Vagina (tissue), 2 donors: ENCODE measurements around the gene SPTLC3. TPM values are rescaled to one million over a fixed set of nuclear protein-coding genes. Genes with fewer than 3 reads are reported as not detected.
A peak's percentile ranks its signal among the peaks of the same experiment; 100 is the strongest.

Experiments
- DNase-seq, 2 donors: peaks; one replicate each; pipeline ENCODE4 v3.0.0-alpha.2; 2017; ENCODE audit errors: extremely low spot score in 2 of 2
- H3K27ac ChIP-seq: fragments of 200-600 bp; sonication (generic); one replicate; pipeline ENCODE4 v1.5.1; 2019
- H3K27me3 ChIP-seq: fragments of 200-600 bp; sonication (generic); one replicate; pipeline ENCODE4 v1.5.1; 2019
- H3K36me3 ChIP-seq, 2 donors: fragments of 200-600 bp; sonication (generic); one replicate each; pipeline ENCODE4 v1.5.1; 2017 to 2019
- H3K4me1 ChIP-seq: fragments of 200-600 bp; sonication (generic); one replicate; pipeline ENCODE4 v1.5.1; 2019
- H3K4me3 ChIP-seq, 2 donors: fragments of 200-600 bp; sonication (generic); 1 replicate in 1 of 2; 2 replicates in 1 of 2; pipeline ENCODE4 v1.5.1; 2016 to 2019
- H3K9me3 ChIP-seq: fragments of 200-600 bp; sonication (generic); one replicate; pipeline ENCODE4 v1.5.1; 2019
- POLR2A ChIP-seq, 2 donors: fragments of 450-650 bp; IDR thresholded peaks; one replicate each; pipeline ENCODE4 v1.6.1; 2017; ENCODE audit warnings: antibody characterized with exemption in 2 of 2, mild to moderate bottlenecking in 2 of 2, moderate library complexity in 2 of 2
- POLR2AphosphoS5 ChIP-seq, 2 donors: sonication (generic); formaldehyde crosslinking; IDR thresholded peaks; one replicate each; pipeline ENCODE4 v1.9.0; 2017; ENCODE audit warnings: antibody characterized with exemption in 2 of 2, mild to moderate bottlenecking in 2 of 2, low read depth in 1 of 2; ENCODE audit not compliant: insufficient read depth in 1 of 2
- intact Hi-C: fragments of 100-400 bp; cut with DNase I; formaldehyde crosslinking; loops from one replicate; pipeline ENCODE4 v1.15.1; 2023
- total RNA-seq: library from RNA; depleted of rRNA; stranded (reverse); fragments of >200 nt; gene quantifications from one replicate; pipeline ENCODE4 v1.2.3, GENCODE V29; 2016
- TF ChIP-seq, protein P1 (sequence below), 3 experiments: fragments of 450-650 bp in 2 of 3; fragments of 200-600 bp in 1 of 3; sonication (generic) in 1 of 3; IDR thresholded peaks; one replicate each; pipeline ENCODE4 v1.5.1; 2017 to 2019; ENCODE audit warnings: antibody characterized with exemption in 3 of 3, mild to moderate bottlenecking in 2 of 3, moderate library complexity in 2 of 3

The SPTLC3 gene
- total RNA-seq, 1 donor from 2014 or later = 5.9 TPM

DNA sequence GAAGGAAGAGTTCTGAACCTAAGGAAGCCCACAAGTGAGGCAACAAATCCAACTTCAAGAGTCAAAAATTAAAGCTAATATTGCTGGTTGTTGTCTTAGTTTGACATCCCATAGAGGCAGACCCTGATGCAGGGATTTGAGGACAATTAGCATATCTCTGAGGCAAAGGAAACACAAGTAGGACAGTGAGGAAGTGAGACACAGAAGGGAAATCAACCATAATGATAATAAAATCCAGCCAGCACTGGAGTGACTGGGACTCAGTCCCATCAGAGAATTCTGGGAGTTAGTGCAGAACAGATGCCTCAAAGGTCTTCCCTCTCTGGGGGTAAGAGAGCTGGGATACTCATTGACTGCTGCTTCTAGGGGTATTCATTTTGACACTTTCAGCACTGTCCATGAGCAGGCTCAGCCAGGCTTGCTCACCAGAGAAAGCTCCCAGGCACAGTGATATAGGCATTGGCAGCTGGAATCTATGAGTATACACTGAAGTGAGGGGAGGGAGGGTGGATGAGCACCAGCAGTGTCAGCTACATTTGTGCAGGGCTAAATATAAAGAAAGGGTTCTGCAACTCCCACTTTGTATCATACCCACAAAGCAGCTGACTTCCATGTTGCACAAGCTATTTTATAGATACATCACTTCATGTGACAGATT, 43.4 kb upstream of the SPTLC3 start:
- Histone ChIP-seq H3K36me3 (no peaks in the 10 kb centered on the region), H3K4me3 (no peak overlapping the region), H3K27ac (no peak overlapping the region), H3K27me3 (no peaks in the 10 kb centered on the region), H3K4me1 (peaks cover 10% of the 10 kb centered on the region), H3K9me3 (no peaks in the 10 kb centered on the region)
- no peak for TF ChIP-seq POLR2AphosphoS5 (IDR thresholded peaks at IDR 0.05; ENCODE audit: insufficient read depth in 1 of 2, low read depth in 1 of 2)
- TF ChIP-seq POLR2A (IDR thresholded peaks at IDR 0.05) = no peak
- TF ChIP-seq, protein P1, sequence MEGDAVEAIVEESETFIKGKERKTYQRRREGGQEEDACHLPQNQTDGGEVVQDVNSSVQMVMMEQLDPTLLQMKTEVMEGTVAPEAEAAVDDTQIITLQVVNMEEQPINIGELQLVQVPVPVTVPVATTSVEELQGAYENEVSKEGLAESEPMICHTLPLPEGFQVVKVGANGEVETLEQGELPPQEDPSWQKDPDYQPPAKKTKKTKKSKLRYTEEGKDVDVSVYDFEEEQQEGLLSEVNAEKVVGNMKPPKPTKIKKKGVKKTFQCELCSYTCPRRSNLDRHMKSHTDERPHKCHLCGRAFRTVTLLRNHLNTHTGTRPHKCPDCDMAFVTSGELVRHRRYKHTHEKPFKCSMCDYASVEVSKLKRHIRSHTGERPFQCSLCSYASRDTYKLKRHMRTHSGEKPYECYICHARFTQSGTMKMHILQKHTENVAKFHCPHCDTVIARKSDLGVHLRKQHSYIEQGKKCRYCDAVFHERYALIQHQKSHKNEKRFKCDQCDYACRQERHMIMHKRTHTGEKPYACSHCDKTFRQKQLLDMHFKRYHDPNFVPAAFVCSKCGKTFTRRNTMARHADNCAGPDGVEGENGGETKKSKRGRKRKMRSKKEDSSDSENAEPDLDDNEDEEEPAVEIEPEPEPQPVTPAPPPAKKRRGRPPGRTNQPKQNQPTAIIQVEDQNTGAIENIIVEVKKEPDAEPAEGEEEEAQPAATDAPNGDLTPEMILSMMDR (IDR thresholded peaks at IDR 0.05) = no peak
- intact Hi-C loops = loop anchor here (10.0 kb wide), 1 partner anchor 139 kb away; no protein-coding TSS in a partner anchor
- no peak for DNase-seq

DNA sequence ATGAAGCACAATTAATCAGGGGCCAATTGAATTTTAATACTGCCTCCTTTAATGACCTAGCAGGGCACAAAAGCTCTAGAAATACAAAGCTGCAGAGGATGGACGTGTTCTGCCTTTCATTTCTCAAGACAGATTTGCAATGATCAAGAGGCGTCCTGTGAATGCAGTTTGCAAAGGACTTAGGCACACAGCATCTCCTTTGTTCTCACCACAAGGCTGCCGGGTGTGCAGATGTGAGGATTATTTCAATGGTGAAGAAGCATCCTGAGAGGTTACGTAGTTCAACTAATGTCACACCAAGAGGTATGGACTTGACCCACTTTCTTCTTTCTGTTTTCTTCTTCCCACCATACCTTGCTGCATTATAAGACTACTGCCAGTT, 42.9 kb upstream of the SPTLC3 start:
- no peaks in the 10 kb centered on the region for H3K27me3 ChIP-seq
- no peaks in the 10 kb centered on the region for H3K36me3 ChIP-seq
- H3K27ac ChIP-seq = no peak overlapping the region
- no peak overlapping the region for H3K4me3 ChIP-seq
- H3K4me1 ChIP-seq = peaks cover 10% of the 10 kb centered on the region
- no peak for DNase-seq
- no peaks in the 10 kb centered on the region for H3K9me3 ChIP-seq
- intact Hi-C loops = loop anchor here (10.0 kb wide), 1 partner anchor 139 kb away; no protein-coding TSS in a partner anchor
- TF ChIP-seq POLR2AphosphoS5 (IDR thresholded peaks at IDR 0.05; ENCODE audit: insufficient read depth in 1 of 2, low read depth in 1 of 2) (no peak), POLR2A (IDR thresholded peaks at IDR 0.05) (no peak)
- TF ChIP-seq, protein P1 (IDR thresholded peaks at IDR 0.05) = no peak

DNA sequence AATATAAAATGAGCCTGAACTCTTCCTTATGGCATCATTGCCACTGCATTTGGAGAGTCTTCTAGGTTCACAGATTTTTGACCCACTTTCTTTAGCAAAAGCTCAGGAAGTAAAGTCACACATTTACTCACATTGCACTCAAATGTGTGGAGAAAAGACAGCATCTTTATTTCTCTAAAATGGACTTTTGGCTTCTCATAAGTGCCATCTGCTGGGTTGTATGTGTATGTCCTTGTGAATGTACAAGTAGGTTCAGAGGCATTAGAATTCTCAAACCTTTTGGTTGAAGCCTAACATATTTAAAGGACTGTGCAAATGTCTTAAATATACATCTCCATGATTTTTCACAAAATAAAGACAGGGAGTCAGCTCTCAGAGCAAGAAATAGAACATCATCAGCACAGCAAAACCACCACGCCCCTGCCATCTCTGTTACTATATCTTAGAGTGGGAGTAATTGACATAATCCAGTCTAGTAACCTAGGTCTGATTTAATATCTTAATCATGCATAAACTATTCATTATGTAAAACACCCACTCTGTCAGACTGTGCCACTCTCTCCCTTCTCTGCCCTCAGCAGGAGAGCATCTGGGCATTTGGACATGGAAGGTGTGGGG, 42.2 kb upstream of the SPTLC3 start:
- intact Hi-C loops = loop anchor here (10.0 kb wide), 1 partner anchor 138 kb away; no protein-coding TSS in a partner anchor
- Histone ChIP-seq H3K36me3 (no peaks in the 10 kb centered on the region), H3K4me1 (peaks cover 10% of the 10 kb centered on the region), H3K27me3 (no peaks in the 10 kb centered on the region), H3K9me3 (no peaks in the 10 kb centered on the region), H3K4me3 (no peak overlapping the region), H3K27ac (no peak overlapping the region)
- DNase-seq = no peak
- TF ChIP-seq, protein P1 (IDR thresholded peaks at IDR 0.05) = peak in 1 of 3 experiments; percentile 13
- TF ChIP-seq POLR2A (IDR thresholded peaks at IDR 0.05) = no peak
- no peak for TF ChIP-seq POLR2AphosphoS5 (IDR thresholded peaks at IDR 0.05; ENCODE audit: insufficient read depth in 1 of 2, low read depth in 1 of 2)

DNA sequence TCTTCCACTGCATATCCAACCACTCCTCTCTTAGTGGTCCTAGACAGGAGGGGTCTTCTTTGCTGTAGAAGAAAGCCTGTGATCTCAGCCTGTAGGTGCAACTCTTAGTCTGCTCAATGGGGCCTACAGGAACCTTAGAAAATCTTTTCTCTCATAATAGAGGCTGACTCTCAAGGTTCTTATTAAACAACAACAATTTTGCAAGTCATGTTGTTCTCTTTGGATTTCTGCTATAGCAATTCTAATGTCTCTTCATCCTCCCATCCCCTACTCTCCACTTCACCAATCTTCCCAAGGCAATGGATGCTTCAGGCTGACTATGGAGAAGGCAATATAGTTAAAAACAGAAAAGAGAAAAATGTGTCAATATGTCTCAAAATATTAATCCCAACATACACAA, 40.8 kb upstream of the SPTLC3 start:
- no peak overlapping the region for H3K27ac ChIP-seq
- no peaks in the 10 kb centered on the region for H3K9me3 ChIP-seq
- no peak for TF ChIP-seq POLR2A (IDR thresholded peaks at IDR 0.05)
- TF ChIP-seq, protein P1 (IDR thresholded peaks at IDR 0.05) = no peak
- TF ChIP-seq POLR2AphosphoS5 (IDR thresholded peaks at IDR 0.05; ENCODE audit: insufficient read depth in 1 of 2, low read depth in 1 of 2) = no peak
- peaks cover 9% of the 10 kb centered on the region for H3K4me1 ChIP-seq
- H3K36me3 ChIP-seq = no peaks in the 10 kb centered on the region
- intact Hi-C loops = loop anchor here (10.0 kb wide), 1 partner anchor 137 kb away; no protein-coding TSS in a partner anchor
- no peaks in the 10 kb centered on the region for H3K27me3 ChIP-seq
- no peak for DNase-seq
- H3K4me3 ChIP-seq = no peak overlapping the region

DNA sequence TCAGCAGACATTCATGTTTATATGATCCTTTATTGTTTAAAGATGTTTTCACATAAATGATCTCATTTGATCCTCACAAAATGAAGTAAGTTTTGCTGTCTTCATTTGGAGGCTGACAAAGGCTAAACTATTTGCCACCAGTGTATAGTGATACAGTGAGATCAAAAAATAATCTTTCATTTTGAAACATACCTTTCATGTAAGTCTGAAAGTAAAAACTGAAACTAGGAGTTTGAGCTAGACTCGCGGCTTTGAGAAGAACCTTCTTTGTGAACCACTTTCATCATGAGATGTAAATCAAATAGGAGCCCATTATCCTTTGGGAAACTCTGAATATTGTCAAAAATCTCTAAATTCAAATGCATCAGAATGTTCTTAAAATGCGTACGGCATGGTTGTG, 40.3 kb upstream of the SPTLC3 start:
- no peak for DNase-seq
- Histone ChIP-seq H3K9me3 (no peaks in the 10 kb centered on the region), H3K4me1 (peaks cover 4% of the 10 kb centered on the region), H3K36me3 (no peaks in the 10 kb centered on the region), H3K4me3 (no peak overlapping the region), H3K27me3 (no peaks in the 10 kb centered on the region), H3K27ac (no peak overlapping the region)
- intact Hi-C loops = loop anchor here (10.0 kb wide), 1 partner anchor 136 kb away; no protein-coding TSS in a partner anchor
- TF ChIP-seq POLR2AphosphoS5 (IDR thresholded peaks at IDR 0.05; ENCODE audit: insufficient read depth in 1 of 2, low read depth in 1 of 2) (no peak), POLR2A (IDR thresholded peaks at IDR 0.05) (no peak)
- TF ChIP-seq, protein P1 (IDR thresholded peaks at IDR 0.05) = no peak
